Measurements from ENCODE around the gene ARPP21.

Gene ARPP21

DNA sequence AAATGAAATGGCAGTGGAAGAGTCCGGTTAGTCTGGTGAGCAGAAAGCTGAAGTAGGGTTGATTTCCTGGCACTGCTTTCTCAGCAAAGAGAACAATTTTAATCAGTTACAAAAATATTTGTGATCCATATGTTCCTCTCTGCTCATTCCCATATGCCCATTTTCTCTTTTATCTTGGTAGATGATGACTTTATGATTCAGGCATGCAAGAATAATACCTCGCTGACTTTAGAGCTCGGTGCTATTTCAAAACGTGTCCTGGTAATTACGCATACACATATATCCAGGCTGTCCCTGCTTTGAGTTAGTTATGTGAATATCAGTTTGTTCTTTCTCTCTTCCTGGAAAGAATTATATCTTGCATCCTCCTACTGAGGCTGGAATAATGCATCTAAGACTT, 38.5 kb downstream of the ARPP21 start:
- DNase-seq, result no peak

DNA sequence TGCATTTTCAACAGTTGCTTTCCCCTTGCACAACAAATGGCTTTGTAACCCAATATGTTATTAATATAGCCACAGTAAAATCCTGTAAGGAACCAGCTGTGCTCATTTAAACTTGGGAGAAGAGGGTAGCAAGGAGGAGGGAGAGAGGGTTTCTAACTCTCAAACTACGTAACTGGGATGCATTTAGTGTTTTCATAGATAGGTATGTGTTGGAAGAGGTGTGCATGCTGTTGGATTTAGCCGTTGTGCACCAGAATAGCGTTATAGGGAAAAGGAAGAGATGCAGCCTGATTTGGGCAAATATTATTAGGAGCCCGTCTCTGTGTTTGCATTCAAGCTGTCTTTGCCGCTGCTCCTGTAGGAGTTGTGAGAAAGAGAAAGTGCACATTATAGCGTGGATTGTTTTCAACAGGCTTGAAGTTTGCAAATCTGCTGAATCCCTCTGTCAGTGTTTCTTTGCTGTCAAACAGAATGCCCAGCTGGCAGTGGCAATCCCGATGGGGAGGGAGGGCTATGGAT, 39.4 kb downstream of the ARPP21 start:
- DNase-seq, result no peak

DNA sequence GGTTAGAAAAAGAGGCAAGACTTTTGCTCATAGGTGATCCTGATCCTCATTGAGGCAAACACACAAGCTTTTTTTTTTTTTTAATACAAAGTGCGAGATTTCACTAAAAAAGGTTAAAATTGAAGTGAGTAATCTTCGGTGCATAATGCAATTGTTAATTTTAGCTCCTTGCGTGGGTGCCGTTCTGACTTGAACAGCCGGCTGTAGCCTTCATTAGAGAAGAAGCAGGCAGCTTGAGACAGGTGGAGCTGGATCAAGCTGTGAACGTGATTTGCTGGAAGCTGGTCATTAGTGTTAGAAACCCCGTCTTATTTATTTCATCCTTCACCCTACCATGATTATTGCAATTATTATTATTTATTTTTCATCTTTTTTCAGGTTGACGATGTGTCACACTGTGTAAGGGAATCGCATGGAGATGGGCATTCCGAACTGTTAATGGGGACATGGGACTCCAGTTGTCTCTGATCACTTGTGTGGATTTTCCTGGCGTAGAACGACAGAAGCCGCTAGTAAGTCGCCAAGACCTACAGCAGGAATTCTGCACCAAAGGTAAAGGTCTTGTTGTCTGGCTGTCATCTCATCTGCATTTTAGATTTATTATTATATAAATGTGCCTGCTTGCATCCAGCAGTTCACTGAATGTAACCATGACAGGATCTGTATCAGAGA, 40.2 kb downstream of the ARPP21 start:
- no peak for DNase-seq

DNA sequence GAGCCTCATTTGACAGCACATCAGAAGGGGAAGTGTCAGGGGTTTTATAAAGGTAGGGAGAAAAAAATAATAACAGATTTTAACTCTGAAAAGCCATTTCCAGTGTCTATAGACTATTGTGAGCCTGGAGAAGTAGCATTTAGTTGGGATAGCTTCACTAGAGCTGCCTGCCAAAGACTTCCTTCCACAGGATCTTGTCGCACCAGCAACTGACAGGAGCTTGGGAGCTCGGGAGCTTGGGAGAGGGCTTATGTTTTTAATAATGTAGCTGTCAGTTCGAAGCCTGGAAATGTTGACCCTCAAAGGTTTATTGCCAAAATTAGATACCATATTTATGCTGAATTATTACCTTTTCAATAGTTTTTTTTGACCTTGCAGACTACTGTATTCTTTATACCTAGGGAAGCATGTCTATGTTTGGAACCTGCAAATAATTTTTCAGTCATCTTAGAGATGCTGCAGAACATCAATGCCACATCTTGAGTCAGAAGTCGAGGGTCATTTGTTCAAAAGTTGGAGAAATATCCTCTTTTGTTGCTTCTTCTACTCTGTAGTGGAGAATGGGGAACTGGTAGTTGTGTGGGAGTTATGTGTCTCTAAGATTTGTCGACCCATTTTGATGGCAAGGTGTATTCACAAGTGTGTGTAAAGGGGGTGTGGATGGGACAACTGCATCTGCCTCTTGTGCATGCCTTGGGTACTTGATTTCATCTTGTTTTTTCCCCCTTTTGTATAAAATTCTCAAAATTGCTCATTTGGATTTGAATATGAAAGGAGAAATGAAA, 41.7 kb downstream of the ARPP21 start:
- no peak for DNase-seq

DNA sequence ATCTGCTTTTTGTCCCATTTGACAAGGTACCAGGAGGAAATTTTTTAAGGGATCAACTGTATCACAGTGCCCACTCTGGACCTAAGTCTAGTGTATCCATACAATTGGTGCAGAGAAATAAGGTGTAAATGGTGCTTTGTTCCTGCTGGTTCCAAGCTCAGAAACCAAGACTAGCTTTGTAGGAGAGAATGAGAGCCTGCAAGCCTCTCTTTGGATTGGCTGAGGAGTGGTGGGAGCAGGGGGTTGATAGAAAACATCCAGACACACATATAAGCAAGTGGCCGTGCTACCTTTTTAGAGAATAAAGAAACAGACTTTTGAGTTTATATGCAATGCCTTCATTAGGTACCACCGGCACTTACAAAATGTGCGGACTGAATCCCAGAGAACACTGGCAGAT, 45.8 kb downstream of the ARPP21 start:
- DNase-seq, result no peak

DNA sequence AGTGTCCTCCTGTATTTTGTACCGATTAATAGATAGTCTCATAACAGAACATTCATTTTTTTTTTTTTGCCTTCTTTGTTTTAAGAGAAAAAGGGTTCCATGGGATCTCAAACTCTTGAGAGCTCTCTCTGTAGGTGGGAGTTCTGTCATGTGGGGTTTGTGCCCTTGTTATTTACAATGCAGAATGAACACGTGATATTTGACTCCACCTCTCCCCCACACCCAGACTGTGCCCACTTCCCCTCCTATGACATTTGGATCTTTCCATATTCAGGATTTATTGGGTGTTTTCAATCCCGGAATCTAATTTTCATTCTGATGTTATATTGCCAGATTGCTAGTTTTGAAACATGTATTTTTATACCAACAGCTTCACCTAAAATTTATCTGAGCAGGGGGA, 49.5 kb downstream of the ARPP21 start:
- DNase-seq, result no peak

DNA sequence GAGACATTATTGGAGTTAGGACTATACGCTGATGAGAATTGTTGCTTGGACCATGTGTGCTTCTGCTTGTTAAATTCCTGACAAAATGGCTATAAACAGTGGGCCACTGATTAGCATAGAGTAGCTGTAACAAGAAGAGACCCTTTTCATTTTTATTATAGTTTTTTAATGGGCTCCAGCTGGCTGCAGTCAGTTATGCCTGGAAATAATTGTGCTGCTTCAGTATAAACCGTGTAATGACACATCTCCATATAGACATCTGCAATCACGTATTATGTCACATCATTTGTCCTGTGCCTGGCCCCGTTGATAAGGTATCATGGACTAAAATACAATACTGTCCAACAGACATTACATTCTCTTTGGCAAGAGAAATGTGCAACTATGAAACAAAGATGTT, 50.9 kb downstream of the ARPP21 start:
- DNase-seq, result no peak

DNA sequence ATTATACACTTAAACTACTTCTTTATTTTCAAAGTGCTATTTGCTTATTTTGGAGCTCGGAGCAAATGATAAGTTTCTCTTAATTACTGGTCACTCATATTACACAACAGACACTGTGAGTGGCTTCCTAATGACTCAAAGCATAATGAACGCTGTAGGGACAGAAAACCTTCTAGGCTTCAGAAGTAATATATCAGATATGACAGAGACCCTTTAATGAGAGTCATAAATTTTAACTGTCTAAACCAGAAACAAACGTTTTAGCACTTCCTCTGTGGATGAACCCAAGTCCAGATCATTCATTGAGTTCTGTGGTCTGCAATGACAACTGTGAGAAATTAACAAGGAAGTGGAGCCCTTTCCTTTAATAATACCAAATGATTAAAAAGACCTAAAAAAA, 66.6 kb downstream of the ARPP21 start:
- no peak for DNase-seq

DNA sequence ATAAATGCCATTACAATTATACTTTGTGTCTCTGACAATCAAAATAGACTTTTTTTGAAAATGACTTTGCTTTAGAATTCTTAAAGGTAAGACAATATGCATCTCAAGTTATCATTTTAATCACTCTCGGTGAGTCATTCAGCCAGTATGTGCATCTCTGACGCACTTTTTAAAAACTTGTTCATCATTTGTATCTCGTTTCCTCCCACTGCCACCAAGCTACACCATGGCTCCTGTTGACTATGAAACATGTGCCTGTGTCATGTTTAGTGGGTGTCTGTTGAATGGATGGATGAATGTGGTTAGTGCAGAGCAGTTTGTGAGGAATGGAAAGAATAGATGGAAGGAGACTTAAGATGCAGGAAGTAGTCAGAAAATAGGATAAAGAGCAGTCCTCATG, 68.6 kb downstream of the ARPP21 start:
- DNase-seq, result no peak

DNA sequence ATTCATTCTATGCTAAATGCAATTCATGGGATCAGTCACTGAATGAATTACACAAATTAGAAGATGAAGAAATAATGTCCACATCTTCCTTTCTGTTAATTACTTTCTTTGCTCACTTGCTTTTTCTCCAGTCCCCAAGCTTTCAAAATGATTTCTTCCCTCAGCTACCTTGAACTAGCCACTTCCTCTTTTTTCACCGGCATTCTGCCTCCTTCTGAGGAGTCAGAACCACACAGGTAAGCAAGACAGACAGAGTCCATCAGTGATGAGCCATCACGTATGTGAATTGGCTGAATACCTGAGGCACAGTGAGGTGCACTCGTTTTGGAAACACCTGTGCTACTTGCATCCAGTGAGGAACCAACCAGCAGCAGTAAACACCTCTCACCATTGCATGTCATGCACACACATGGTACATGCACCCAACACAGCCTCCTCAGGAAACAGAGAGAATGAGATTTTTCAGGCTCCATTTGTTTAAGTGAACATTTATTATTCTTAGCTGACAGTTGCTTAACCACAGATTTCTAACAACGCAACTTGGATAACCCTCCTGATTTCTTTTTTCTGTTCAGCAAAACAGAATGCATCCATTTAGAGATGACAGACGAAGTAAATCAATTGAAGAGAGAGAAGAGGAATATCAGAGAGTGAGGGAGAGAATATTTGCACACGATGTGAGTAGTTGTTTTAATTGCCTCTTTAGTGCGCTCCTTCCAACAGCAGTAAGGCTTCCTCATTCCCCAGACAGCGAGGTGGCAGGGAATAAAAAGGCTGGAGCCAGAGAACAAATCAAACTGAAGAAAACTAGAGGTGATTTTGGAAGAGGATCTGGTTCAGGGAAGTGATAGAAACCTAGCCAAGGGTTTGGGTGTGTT, 69.3 kb downstream of the ARPP21 start:
- no peak for DNase-seq

DNA sequence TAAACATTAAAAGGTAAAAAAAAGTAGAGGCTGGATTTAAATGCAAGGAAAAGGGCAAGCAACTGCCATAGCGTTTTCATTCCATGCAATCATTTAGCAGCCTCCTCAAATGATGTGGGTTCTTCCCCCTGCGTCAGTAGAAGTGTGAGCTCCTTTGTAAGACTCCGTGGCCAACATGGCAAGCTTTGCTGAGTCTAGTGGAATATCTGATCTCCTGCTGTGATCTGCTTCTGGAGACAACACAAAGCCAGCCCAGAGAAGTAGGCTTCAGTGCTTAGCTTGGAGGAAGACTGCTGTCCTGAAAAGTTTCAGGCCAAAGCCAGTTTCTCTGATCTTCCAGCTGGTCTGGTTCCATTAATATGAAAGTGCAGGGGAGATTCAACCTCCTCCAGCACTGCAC, 70.4 kb downstream of the ARPP21 start:
- no peak for DNase-seq

DNA sequence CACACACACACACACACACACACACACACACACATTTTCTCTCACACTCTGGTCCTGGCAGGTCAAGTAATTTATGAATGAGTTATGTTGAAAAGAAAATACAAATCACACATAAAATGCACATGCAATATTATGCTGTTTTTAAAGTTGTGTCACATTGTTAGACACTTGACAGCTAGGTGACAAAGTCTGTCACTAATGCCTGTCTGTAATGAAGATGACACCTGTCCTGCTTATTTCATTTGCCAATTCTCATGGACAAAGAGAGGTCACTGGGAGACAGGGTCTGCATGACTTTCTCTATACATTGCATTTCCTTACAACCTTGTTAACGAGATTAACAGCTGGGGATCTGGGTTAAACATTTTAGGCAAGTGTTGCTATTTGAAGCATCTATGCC, 71.2 kb downstream of the ARPP21 start:
- DNase-seq, result no peak

DNA sequence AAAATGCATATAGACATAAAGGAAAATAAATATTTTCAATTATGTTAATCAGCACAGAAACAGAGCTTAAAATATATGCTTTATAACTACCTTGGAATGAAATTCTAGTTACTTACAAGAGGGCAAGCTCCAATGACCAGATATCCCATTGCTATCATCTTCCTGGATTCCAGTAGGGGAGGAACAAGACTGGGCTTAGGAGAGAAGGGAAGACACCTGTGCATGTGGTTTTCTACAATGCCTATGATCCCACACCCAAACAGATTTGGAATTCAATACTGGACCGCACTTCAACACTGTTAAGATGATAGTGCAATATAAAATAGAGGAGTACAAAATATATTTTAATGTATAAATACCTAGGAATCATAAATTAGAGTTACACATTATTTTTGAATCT, 79.6 kb downstream of the ARPP21 start:
- DNase-seq, result no peak

DNA sequence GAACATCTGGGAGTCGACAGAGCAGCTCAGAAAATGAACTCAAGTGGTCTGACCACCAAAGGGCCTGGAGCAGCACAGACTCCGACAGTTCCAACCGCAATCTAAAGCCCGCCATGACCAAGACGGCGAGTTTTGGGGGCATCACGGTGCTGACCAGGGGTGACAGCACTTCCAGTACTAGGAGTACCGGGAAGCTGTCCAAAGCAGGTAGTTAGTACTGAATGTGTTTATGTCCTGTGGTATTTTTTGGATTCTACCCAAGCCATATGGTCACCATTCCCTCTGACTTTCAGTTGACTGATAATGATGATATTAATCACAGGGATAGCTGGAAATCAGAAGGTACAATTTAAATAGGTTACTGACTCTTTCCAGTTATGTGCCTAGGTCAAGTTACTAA, 82.3 kb downstream of the ARPP21 start:
- no peak for DNase-seq

DNA sequence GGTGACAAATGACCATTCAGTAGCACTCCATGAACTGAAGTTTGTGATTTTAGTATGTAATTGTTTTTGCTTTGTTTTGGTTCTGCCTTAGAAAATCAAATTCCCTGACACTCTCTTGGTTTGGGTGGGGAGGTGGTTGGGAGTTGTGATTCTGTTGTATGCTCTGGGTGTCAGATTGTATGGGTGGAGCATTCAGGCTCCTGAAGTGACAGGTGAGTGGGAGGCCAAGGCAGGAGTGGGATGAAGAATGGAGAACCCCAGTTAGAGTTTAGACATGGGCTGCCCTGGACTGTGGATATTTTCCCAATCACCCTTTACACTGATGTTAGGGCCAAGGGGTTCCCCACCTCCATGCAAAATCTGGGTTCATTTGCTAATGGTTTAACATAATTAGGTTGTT, 83.6 kb downstream of the ARPP21 start:
- DNase-seq, result no peak

DNA sequence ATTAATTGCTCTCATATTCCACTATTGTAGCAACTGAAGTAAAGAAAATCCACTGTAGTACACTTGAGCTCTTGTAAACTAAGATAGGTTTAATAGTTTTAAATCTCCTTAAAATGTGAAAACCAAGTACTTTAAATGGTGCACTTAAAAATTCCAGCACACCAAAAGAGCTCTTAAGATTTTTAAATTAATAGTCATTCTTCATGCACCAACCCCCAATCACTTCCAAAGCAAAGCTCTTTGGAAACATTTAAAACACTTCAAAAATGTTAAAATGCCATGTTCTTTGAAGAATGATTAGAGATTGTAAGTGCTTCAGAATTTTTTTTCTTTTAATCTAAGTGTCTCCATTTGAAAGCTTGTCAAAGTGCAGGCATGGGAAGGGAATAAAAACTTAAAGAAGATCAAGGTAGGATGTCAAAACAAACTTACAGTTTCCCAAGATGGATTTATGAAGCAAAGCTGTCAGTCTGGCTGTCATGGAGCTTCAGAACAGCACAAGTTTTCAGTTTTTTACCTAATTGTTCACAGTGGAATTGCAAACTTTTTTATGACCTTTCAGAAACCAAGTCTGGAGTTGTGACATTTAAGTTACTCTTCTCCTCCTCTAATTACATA, 84.3 kb downstream of the ARPP21 start:
- no peak for DNase-seq

DNA sequence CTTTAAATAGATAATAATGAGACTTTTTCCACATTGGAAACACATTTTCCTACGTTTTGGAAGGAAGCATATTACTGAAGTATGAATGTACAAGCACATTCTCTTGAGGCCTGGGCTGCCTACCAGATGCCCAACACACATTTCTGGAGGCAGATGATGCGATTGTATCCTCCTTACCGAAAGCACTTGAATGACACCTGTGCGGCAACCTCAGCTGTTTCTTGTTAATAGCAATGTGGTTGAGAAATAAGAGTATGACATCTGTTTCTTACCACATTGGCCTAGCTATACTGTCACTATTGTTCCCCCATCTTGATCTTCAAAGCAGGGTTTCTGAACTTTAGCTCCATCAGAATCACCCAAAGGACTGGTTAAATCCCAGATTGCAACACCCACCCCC, 84.8 kb downstream of the ARPP21 start:
- no peak for DNase-seq

DNA sequence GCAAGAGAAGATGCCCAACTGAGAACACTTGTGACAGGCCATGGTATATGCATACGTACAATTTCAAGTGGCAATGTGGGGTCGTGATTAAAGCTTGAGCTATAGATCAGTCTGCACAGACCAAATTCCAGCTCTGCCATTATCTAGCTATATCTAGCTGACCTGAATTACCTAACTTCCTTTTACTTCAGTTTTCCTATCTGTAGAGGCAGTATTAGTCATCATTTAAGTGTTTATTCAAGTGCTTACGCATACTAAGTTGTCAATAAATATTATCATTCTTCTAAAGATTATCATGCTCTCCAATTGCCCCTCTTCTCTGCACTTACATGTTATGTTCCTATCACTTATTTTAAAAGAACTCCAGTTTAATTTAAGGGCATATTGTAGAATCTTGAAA, 87.9 kb downstream of the ARPP21 start:
- no peak for DNase-seq

DNA sequence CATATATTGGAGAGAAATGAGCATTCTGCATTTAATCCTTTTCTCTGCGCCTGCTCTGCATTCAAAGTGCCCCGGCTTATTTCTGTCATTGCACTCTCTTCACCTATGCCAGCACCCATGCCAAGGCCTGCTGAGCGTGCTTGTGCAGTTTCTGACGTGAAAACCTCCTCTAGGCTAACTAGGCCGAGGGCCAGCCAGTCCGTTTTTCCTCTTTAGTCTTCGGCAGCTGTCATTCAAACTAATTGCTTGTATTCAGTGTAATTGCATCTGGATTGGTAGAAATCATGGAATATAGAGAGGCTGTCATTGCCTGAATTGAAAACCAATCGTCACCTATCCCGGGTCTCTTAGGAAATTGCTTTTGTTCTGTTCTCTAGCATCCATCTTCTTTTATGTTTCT, 94.0 kb downstream of the ARPP21 start:
- no peak for DNase-seq

DNA sequence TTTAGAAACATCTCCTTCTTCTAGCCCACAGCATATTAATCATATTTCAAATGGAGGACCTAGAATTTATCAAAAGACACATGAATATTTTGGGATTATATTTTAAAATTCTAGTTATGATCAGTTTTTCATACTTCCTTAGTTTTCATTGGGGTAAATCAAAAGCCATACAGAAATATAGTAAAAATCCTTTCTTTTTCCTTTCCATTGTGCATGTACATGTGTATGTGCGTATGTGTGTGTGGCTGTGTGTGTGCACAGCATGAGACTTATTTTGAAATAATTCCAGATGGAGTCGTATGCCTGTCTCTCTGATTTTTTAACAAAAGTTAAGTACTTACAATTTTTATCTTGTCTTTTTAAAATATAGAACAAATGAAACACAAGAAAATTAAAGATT, 94.5 kb downstream of the ARPP21 start:
- no peak for DNase-seq

DNA sequence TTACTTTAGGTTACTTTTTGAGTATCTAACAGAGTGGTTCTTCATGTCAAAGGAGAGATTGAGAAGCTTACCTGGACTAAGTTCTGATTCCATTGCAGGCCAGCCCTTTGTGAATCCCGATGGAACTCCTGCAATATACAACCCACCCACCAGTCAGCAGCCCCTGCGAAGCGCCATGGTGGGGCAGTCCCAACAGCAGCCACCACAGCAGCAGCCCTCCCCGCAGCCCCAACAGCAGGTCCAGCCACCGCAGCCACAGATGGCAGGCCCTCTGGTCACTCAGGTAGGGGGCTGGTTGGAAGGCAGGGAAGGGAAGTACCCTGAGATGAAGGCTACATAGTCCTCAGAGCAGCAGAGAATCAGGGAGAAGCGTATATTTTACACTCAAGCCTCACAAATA, 97.8 kb downstream of the ARPP21 start:
- DNase-seq, result no peak

DNA sequence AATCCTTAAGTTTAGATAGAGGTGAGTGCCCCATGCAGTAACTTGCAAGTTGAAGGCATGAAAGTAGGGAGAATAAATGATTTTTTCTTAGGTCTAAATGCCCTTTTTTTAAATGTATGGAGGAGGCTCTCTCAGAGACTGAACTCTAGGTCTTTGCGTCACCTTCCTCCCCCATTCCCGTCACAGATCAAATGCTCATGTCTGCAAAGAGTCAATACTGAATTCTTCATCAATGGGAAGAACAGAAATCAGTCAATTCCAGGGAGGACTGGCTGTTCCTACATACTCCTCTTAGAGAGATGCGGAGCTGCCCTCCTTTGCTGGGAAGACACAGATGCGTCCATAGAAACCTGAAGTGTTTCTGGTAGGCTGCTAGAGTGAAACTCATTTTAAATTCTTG, 98.2 kb downstream of the ARPP21 start:
- no peak for DNase-seq

Measured in CD4-positive, alpha-beta T cell treated with Interleukin-10 for 1 hour (primary cell).